CD4-positive, alpha-beta T cell treated with Interleukin-6 at 100 ng/mL for 8 hours (primary cell): ENCODE results near the gene CNOT4.
"Not testable (repeated sequence)": the region's sequence is repeated elsewhere in the genome, so short reads cannot be mapped to it uniquely, and the experiment has no call there.

Source experiments
- DNase-seq: peaks from one replicate; pipeline ENCODE4 v3.0.0-alpha.2; 2020; ENCODE audit warnings: mixed read lengths, low spot score

CNOT4 gene

GRCh38 chr7:135512135-135512887, 2.4 kb upstream of the CNOT4 start:
- DNase-seq, result peak; percentile 61

- no peak for DNase-seq
These were observed 786 bp upstream of the CNOT4 start for GRCh38 chr7:135510592-135511183.

- DNase-seq, result no peak
These were observed 388 bp downstream of the CNOT4 start for GRCh38 chr7:135509589-135509838.

GRCh38 chr7:135508883-135509588, 866 bp downstream of the CNOT4 start:
- peak; percentile 5 for DNase-seq

GRCh38 chr7:135501402-135501801, 8.5 kb downstream of the CNOT4 start:
- DNase-seq, result no peak

GRCh38 chr7:135499818-135500217, 10.1 kb downstream of the CNOT4 start:
- DNase-seq, result no peak

- not testable (repeated sequence) for DNase-seq
These were observed 12.7 kb downstream of the CNOT4 start for GRCh38 chr7:135497161-135497560.

GRCh38 chr7:135493362-135493761, 16.5 kb downstream of the CNOT4 start:
- DNase-seq, result no peak

GRCh38 chr7:135492151-135492550, 17.8 kb downstream of the CNOT4 start:
- DNase-seq, result no peak

- no peak for DNase-seq
These were observed 19.1 kb downstream of the CNOT4 start for GRCh38 chr7:135490783-135491182.

- no peak for DNase-seq
These were observed 20.1 kb downstream of the CNOT4 start for GRCh38 chr7:135489791-135490190.

- no peak for DNase-seq
These were observed 23.5 kb downstream of the CNOT4 start for GRCh38 chr7:135486261-135486920.

- DNase-seq, result no peak
These were observed 28.3 kb downstream of the CNOT4 start for GRCh38 chr7:135481598-135481979.

GRCh38 chr7:135480966-135481597, 28.8 kb downstream of the CNOT4 start:
- no peak for DNase-seq

GRCh38 chr7:135475521-135475920, 34.4 kb downstream of the CNOT4 start:
- no peak for DNase-seq

GRCh38 chr7:135469705-135470104, 40.2 kb downstream of the CNOT4 start:
- DNase-seq, result not testable (repeated sequence)

- DNase-seq, result no peak
These were observed 42.6 kb downstream of the CNOT4 start for GRCh38 chr7:135467207-135467711.

- no peak for DNase-seq
These were observed 43.3 kb downstream of the CNOT4 start for GRCh38 chr7:135466442-135467206.

GRCh38 chr7:135463908-135464307, 46.0 kb downstream of the CNOT4 start:
- DNase-seq, result no peak

- no peak for DNase-seq
These were observed 49.8 kb downstream of the CNOT4 start for GRCh38 chr7:135459951-135460567.

- no peak for DNase-seq
These were observed 50.8 kb downstream of the CNOT4 start for GRCh38 chr7:135459076-135459475.
